Anterior cingulate cortex (tissue), 58 donors: Measurements from ENCODE around the gene SEMA7A.

Experiments
- DNase-seq, 58 donors: peaks; one replicate each; lab custom pipeline; 2025; lab: John Stamatoyannopoulos, UW

SEMA7A gene

GRCh38 chr15:74403991-74404563 lies 29.7 kb downstream of the SEMA7A start:
- DNase-seq, result peak in 31 of 58 donors; percentile 9 to 65 (median 34)

DNA sequence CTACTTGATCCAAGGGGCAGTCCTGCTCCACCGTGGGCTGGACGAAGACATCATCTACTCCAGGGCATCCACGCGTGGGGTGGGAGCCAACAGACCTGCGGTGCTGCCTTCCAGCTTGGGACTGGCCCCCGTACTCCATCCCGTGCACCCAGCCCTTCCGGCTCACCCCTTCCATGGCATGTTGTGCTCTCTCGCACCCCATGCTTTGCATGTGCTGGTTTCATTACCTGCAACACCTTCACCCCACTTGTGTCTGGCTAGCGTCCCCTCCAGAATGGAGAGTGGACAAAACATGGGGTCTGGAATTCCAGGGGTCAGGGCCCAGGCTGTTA lies 30.2 kb downstream of the SEMA7A start:
- no peak for DNase-seq

- peak in 1 of 58 donors; percentile 14 for DNase-seq
Observed at GRCh38 chr15:74402873-74403587, 30.7 kb downstream of the SEMA7A start.

DNA sequence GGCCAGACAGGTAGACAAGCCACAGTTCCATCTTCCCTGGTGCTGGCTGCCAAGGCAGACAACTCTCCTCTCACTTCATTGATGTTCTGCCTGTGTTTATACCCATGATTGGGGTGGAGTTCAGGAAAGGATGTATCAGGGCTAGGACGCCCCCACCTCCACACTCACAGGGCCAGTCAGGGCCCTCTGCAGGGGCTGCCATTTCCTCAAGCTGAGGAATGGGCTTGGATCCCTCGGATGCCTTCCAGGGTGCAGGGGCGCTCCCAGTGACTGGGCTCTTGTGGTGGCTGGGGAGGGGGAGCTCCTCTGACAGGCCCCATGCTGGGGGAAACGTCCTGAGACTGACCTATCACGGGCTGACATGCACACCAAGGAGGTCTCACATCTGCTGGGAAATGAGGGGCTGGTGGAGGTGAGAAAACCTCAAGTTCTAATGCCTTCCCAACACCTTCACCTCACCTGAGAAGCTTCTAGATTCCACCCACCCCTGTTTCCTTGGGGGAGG lies 31.4 kb downstream of the SEMA7A start:
- DNase-seq, result no peak

DNA sequence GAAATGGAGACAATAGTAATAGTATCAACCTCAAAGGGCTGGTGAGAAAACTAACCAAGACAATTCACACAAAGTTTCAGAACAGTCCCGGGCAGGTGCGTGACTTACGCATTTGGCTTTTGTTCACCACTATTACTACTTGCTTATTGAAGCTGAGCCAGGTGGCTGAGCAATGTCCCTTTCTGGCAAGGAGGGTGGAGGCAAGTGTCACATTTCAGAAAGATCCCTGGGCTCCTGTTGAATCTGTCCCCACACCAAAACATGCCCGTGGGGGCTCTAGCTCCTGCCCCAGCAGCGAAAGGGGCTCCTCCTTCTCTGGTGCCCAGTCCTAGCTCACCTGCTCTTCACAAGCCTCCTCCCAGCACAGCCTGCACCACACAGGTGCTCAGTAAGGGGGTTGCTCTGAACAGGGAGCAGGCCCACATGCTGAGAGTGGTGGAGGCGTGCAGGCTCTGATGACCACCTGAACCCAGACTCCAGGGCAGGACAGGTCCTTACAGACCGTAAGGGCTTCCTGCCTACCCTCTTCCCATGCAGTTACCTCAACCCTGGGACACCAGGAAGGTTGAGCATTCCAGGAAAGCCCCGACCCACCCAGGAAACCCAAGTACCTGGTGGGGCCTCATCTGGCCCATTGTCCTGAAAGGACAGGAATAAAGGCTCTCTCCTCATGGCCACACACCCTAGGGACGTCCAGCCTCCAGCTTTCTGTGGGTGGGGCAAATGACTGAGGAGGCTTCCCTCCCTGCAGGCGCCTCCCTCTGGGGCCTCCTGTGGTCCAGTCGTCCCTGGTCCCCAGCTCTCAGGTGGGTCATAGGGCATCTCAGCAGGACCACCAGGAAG lies 32.6 kb downstream of the SEMA7A start:
- no peak for DNase-seq

DNA sequence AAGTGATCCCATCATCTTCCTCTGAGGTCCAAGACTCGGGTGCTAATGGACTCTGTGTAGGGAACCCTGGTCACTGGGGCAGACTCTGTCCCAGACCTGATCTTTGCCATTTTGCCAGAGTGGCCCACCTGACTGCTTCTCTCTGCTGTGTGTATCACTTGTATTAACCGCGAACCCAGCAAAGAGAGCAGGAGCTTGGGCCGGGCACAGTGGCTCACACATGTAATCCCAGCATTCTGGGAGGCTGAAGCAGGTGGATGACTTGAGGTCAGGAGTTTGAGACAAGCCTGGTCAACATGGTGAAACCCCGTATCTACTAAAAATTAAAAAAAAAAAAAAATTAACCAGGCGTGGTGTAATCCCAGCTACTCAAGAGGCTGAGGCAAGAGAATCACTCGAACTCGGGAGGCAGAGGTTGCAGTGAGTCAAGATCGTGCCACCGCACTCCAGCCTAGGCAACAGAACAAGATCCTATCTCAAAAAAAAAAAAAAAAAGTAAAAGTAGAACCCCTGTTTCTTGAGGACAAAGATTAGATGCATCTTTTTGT lies 33.4 kb downstream of the SEMA7A start:
- no peak for DNase-seq

- DNase-seq, result no peak
Observed at GRCh38 chr15:74399511-74400312, 34.0 kb downstream of the SEMA7A start.

- DNase-seq, result no peak
Observed at GRCh38 chr15:74399100-74399499, 34.7 kb downstream of the SEMA7A start.

GRCh38 chr15:74398183-74398582 lies 35.6 kb downstream of the SEMA7A start:
- DNase-seq, result no peak

DNA sequence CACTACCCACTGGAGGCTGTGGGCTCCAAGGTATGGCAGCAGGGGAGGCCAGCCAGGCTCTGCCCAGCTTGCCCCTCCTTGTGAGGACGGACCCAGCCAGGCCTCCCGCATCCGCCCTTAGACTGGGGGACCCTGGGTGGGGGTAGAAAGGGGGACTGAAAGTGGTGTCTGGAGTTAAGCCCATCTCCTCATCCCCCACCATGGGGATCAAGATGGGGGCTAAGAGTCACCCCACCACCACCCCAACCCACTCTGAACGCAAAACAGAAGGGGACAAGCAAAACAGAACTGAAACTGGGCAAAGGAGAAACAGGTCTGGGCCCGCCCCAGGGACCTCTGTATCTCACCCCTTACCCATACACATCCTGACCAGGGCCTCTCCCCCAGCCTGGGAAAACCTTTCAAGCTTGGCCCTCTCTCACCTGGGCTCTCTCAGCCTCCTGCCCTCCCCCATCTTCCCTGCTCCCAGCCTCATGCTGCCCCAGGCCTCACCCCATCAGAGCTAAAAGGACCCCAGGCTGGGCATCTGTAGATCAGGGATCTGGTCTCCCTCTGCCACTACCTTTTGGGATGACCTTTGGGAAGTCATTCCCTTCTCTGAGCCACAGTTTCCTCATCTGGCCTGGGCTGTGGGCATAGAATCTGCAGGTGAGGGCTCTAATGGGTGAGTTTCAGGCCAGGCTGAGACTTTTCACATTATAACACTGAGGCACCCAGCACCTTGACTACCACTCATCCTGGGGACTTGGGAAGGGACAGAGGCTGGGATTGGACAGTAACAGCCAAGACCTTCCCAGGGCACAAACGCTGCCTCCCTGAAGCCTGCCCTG lies 36.3 kb downstream of the SEMA7A start:
- DNase-seq, result no peak

DNA sequence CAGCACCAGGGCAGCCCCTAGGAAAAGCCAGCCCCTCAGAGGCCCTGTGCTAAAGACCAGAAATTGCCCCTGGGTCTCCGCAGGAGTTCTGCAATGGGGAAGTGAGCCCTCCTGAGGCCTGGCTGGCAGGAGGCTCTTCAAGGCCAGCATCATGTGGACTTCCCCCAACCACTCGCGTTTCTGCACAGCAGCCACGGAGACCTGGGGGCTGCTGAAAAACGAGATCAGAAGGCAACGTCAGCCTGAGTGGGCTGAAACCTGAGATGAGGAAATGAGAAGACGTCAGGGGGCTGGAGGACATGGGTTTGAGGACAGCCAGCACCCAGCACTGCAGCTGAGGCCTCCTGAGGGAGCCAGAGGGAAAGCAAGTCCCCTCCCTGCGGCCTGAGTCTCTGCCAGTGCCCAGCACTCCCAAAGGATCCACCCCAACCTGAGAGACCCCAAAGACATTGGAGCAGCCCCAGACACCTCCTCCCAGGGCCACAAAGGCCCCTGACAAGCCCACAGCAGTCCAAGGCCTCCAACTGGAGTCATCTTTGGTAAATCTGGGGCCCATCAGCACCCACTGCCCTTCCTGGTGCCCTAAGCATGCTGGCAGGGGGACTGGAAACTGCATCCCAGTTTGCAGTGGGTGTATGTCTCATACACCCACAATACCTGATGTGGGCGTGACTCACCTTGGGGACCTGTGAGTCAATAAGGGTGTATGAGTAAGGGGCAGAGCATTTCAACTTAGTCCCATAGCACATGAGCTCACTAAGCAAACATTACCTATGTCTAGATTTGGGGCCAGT lies 37.1 kb downstream of the SEMA7A start:
- peak in 9 of 58 donors; percentile 11 to 33 (median 16) for DNase-seq

DNA sequence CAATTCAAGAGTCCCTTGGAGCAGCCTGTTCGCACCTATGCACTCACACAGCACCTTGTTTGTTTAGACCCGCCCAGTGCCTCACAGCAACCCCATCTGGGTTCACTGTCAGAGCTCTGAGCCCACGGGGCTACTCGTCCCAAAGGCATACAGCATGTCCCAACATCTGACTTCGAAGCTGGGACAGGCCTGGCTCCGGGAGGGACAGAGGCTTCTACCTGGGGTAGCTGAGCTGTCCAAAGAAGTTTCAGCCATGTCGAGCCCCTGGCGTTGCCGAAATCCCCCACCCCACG lies 37.7 kb downstream of the SEMA7A start:
- DNase-seq, result no peak

- no peak for DNase-seq
Observed at GRCh38 chr15:74395319-74396145, 38.2 kb downstream of the SEMA7A start.

- no peak for DNase-seq
Observed at GRCh38 chr15:74394090-74394846, 39.5 kb downstream of the SEMA7A start.

DNA sequence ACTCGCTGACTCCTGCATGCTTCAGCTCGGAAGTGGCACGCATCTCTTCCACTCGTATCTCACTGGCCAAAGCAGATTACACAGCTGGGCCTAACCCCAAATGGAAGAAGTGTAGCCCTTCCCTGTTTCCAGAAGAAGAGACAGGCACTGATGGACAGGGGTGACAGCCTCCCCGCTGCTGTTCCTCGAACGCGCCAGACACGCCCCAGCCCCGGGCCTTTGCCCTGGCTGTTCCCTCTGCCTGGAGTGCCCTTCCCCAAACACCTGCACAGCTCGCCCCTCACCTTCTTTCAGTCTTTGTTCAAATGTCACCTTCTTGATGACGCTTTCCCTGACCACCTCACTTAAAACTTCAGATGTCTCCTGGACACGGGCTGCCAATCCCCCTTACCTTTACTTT lies 40.3 kb downstream of the SEMA7A start:
- DNase-seq, result no peak

GRCh38 chr15:74392902-74393301 lies 40.9 kb downstream of the SEMA7A start:
- DNase-seq, result no peak

DNA sequence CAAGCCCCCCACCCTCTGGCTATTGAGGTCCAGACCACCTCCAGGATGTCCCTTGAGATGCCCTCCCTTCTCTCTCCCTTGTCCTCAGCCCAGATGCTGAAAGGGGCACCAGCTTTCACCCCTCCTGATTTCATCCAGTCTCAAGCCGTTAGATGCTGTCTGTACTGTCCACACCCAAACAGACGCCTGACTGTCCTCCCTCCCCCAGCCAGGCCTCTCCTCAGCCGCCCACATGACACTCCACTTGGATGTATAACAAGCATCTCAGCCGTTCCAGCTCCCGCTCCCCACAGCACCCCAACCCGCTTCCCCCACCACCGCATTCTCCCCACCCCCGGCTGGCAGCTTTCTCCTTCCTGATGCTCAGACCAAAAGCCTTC lies 41.3 kb downstream of the SEMA7A start:
- peak in 43 of 58 donors; percentile 5 to 76 (median 46) for DNase-seq
